ENCODE data around the gene RPS3.

Gene RPS3

DNA sequence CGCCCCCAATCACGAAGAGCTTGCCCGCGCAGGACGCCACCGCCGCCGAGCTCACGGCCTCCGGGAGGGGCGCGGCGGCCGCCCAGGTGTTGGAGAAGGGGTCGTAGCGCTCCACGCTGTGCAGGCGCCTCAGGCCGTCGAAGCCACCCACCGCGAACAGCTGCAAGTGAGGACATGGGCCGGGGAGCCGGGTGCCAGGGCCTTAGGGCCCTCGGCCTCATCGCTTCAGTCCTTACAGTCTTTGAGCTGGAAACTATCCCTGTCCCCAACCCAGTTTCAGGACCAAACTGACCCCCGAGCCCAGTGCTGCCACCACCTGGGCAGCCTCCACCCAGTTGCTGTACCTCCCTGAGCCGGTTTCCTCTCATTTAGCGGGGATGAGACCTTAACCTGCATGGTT, 26.1 kb downstream of the RPS3 start:
- no peak overlapping the region for H3K4me2 ChIP-seq (ENCODE audit: low read length)
- no peaks in the 10 kb centered on the region for H3K36me3 ChIP-seq (ENCODE audit: control insufficient read depth, low read length)
- no peaks in the 10 kb centered on the region; the same call in 1 of the 2 replicates for H3K27me3 ChIP-seq (ENCODE audit: control insufficient read depth, low read length)
- H3K79me2 ChIP-seq (ENCODE audit: control insufficient read depth, low read length): no peaks in the 10 kb centered on the region
- H4K20me1 ChIP-seq (ENCODE audit: control insufficient read depth, insufficient read depth, low read depth, low read length): no peaks in the 10 kb centered on the region
- TF ChIP-seq, protein P1, sequence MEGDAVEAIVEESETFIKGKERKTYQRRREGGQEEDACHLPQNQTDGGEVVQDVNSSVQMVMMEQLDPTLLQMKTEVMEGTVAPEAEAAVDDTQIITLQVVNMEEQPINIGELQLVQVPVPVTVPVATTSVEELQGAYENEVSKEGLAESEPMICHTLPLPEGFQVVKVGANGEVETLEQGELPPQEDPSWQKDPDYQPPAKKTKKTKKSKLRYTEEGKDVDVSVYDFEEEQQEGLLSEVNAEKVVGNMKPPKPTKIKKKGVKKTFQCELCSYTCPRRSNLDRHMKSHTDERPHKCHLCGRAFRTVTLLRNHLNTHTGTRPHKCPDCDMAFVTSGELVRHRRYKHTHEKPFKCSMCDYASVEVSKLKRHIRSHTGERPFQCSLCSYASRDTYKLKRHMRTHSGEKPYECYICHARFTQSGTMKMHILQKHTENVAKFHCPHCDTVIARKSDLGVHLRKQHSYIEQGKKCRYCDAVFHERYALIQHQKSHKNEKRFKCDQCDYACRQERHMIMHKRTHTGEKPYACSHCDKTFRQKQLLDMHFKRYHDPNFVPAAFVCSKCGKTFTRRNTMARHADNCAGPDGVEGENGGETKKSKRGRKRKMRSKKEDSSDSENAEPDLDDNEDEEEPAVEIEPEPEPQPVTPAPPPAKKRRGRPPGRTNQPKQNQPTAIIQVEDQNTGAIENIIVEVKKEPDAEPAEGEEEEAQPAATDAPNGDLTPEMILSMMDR (IDR thresholded peaks at IDR 0.05; ENCODE audit: low read depth, low read length, poor library complexity, severe bottlenecking): peak; percentile 38
- TF ChIP-seq EZH2phosphoT487 (IDR thresholded peaks at IDR 0.05; ENCODE audit: borderline replicate concordance, low read length): no peak
- H3K4me3 ChIP-seq (ENCODE audit: low read length): no peak overlapping the region
- H3K27ac ChIP-seq (ENCODE audit: low read depth, low read length): no peak overlapping the region
- no peaks in the 10 kb centered on the region for H3K9me2 ChIP-seq (replicated peaks; ENCODE audit: control insufficient read depth, low read length)
- no peaks in the 10 kb centered on the region for H3F3A ChIP-seq (ENCODE audit: control insufficient read depth, insufficient read depth)
- no peaks in the 10 kb centered on the region for H3K4me1 ChIP-seq (ENCODE audit: control insufficient read depth, low read length)
- no peaks in the 10 kb centered on the region for H3K9me3 ChIP-seq (ENCODE audit: control insufficient read depth, insufficient read depth, low read length)

DNA sequence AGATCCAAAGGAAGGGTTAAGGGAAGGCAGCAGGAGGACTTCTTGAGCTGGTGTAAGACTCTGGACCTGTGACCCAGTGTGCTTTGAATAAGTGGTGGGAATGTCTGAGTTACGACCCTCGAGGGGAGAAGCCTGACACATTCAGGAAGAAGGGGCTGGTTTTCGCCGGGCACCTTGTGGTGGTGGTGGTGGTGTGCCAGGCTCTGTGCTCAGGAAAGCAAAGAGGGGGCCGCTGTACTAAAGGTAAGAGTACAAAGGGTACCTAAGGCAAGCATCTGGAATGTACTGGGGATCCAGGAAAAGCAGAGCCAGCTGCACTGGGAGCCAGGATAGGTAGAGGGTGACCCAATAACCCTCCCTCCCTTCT, 27.4 kb downstream of the RPS3 start:
- TF ChIP-seq, protein P1 (IDR thresholded peaks at IDR 0.05; ENCODE audit: low read depth, low read length, poor library complexity, severe bottlenecking): no peak
- no peak for TF ChIP-seq EZH2phosphoT487 (IDR thresholded peaks at IDR 0.05; ENCODE audit: borderline replicate concordance, low read length)
- Histone ChIP-seq H3K27me3 (ENCODE audit: control insufficient read depth, low read length) (peaks cover 8% of the 10 kb centered on the region; the same call in 1 of the 2 replicates), H3K36me3 (ENCODE audit: control insufficient read depth, low read length) (no peaks in the 10 kb centered on the region), H3K4me1 (ENCODE audit: control insufficient read depth, low read length) (no peaks in the 10 kb centered on the region), H3K9me2 (replicated peaks; ENCODE audit: control insufficient read depth, low read length) (no peaks in the 10 kb centered on the region), H3K27ac (ENCODE audit: low read depth, low read length) (no peak overlapping the region), H3K79me2 (ENCODE audit: control insufficient read depth, low read length) (no peaks in the 10 kb centered on the region), H3F3A (ENCODE audit: control insufficient read depth, insufficient read depth) (no peaks in the 10 kb centered on the region), H3K4me3 (ENCODE audit: low read length) (no peak overlapping the region), H4K20me1 (ENCODE audit: control insufficient read depth, insufficient read depth, low read depth, low read length) (no peaks in the 10 kb centered on the region), H3K4me2 (ENCODE audit: low read length) (no peak overlapping the region), H3K9me3 (ENCODE audit: control insufficient read depth, insufficient read depth, low read length) (no peaks in the 10 kb centered on the region)

GRCh38 chr11:75427181-75427580, 27.9 kb downstream of the RPS3 start:
- Histone ChIP-seq H3K27me3 (ENCODE audit: control insufficient read depth, low read length) (peaks cover 8% of the 10 kb centered on the region; the same call in 1 of the 2 replicates), H3K36me3 (ENCODE audit: control insufficient read depth, low read length) (no peaks in the 10 kb centered on the region), H3K4me3 (ENCODE audit: low read length) (no peak overlapping the region), H3K79me2 (ENCODE audit: control insufficient read depth, low read length) (no peaks in the 10 kb centered on the region), H3K4me1 (ENCODE audit: control insufficient read depth, low read length) (no peaks in the 10 kb centered on the region), H3K27ac (ENCODE audit: low read depth, low read length) (no peak overlapping the region), H3K9me3 (ENCODE audit: control insufficient read depth, insufficient read depth, low read length) (no peaks in the 10 kb centered on the region), H3F3A (ENCODE audit: control insufficient read depth, insufficient read depth) (no peaks in the 10 kb centered on the region), H3K9me2 (replicated peaks; ENCODE audit: control insufficient read depth, low read length) (no peaks in the 10 kb centered on the region), H4K20me1 (ENCODE audit: control insufficient read depth, insufficient read depth, low read depth, low read length) (no peaks in the 10 kb centered on the region), H3K4me2 (ENCODE audit: low read length) (no peak overlapping the region)
- TF ChIP-seq, protein P1 (IDR thresholded peaks at IDR 0.05; ENCODE audit: low read depth, low read length, poor library complexity, severe bottlenecking): no peak

DNA sequence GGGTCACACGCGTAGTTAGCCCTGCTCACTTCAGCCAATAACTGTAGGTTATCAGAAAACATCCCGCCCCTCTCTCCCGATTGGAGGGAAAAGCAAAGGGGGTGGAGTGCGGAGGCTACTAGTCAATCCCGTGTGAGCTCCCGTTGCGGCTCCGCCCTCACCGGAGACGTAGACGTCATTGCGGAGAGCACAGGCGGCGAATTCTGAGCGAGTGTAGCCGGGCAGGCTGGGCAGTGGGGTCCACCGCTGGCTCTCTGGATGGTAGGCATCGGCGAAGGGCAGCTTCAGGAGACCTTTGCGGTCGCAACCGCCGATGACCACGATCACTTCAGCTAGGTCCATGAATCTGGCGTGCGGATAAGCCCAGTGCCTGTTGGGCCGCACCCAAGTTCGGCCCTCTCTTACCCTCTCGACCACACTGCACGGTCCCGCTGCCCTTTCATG, 29.0 kb downstream of the RPS3 start:
- Histone ChIP-seq H3K4me1 (ENCODE audit: control insufficient read depth, low read length) (no peaks in the 10 kb centered on the region), H3K79me2 (ENCODE audit: control insufficient read depth, low read length) (no peaks in the 10 kb centered on the region), H3K9me3 (ENCODE audit: control insufficient read depth, insufficient read depth, low read length) (no peaks in the 10 kb centered on the region), H3K4me3 (ENCODE audit: low read length) (no peak overlapping the region), H3K36me3 (ENCODE audit: control insufficient read depth, low read length) (no peaks in the 10 kb centered on the region), H3K27ac (ENCODE audit: low read depth, low read length) (no peak overlapping the region), H4K20me1 (ENCODE audit: control insufficient read depth, insufficient read depth, low read depth, low read length) (no peaks in the 10 kb centered on the region), H3F3A (ENCODE audit: control insufficient read depth, insufficient read depth) (no peaks in the 10 kb centered on the region), H3K27me3 (ENCODE audit: control insufficient read depth, low read length) (peaks cover 8% of the 10 kb centered on the region; the same call in 1 of the 2 replicates), H3K9me2 (replicated peaks; ENCODE audit: control insufficient read depth, low read length) (no peaks in the 10 kb centered on the region), H3K4me2 (ENCODE audit: low read length) (no peak overlapping the region)
- no peak for TF ChIP-seq EZH2phosphoT487 (IDR thresholded peaks at IDR 0.05; ENCODE audit: borderline replicate concordance, low read length)
- TF ChIP-seq, protein P1 (IDR thresholded peaks at IDR 0.05; ENCODE audit: low read depth, low read length, poor library complexity, severe bottlenecking): no peak
